Vagina (tissue), 2 donors: ENCODE data around the gene COMMD7.
"Not testable (repeated sequence)": the region's sequence is repeated elsewhere in the genome, so short reads cannot be mapped to it uniquely, and the experiment has no call there.

ENCODE experiments used
- CTCF ChIP-seq, 3 experiments: fragments of 450-650 bp in 2 of 3; fragments of 200-600 bp in 1 of 3; sonication (generic) in 1 of 3; IDR thresholded peaks; one replicate each; pipeline ENCODE4 v1.5.1; 2017 to 2019; ENCODE audit warnings: antibody characterized with exemption in 3 of 3, mild to moderate bottlenecking in 2 of 3, moderate library complexity in 2 of 3
- POLR2A ChIP-seq, 2 donors: fragments of 450-650 bp; IDR thresholded peaks; one replicate each; pipeline ENCODE4 v1.6.1; 2017; ENCODE audit warnings: antibody characterized with exemption in 2 of 2, mild to moderate bottlenecking in 2 of 2, moderate library complexity in 2 of 2

- TF ChIP-seq CTCF, POLR2A (IDR thresholded peaks at IDR 0.05): not testable (repeated sequence)
Observed at GRCh38 chr20:32765230-32765875, 22.1 kb upstream of the COMMD7 start.
